Stimulated activated CD4-positive, alpha-beta T cell treated with anti-CD3 and anti-CD28 coated beads, Interleukin-12 subunit alpha, Interleukin-12 subunit beta, amount 100 ng/mL, for 48 hours (primary cell): ENCODE data around the gene VSTM4.

Source experiments
- DNase-seq, 3 donors: peaks; one replicate each; pipeline ENCODE4 v3.0.0-alpha.2; 2020; ENCODE audit warnings: low read depth in 2 of 3, low spot score in 1 of 3

VSTM4 gene

DNA sequence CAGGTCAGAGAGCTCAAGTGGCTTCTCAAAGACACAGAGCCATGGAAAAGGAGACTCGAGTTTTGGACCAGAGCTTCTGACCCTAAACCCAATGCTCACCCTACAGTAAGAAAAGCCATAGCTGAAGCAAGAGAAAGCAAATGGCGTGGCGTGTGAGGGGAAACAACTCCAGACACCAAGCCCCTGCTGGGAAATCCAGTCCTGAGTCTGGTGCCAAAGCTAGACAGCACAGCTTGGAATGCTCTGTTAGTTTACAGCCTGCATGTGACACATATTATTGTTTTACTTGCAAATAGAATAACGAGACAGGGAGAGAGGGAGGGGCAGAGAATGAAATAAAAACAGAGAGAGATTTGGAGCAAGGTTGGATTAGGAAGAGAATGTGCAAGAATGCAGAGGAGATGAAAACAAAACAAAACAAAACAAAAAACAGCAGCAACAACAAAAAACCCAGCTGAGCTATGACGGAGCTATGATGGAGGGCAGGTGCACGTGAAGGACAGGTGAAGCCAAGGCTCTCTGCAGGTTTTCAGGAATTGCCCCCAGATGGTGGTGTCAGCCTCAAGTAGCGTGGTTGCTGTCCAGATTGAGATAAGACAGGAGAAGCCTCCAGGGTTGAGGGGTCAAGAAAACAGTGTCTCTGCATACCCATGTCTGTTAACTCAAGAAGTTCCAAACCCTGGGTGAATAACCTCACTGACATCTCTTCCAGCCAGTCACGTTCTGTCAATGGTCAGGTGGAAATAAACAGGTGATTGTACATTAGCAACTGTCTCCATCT, 105.9 kb downstream of the VSTM4 start:
- DNase-seq = no peak

DNA sequence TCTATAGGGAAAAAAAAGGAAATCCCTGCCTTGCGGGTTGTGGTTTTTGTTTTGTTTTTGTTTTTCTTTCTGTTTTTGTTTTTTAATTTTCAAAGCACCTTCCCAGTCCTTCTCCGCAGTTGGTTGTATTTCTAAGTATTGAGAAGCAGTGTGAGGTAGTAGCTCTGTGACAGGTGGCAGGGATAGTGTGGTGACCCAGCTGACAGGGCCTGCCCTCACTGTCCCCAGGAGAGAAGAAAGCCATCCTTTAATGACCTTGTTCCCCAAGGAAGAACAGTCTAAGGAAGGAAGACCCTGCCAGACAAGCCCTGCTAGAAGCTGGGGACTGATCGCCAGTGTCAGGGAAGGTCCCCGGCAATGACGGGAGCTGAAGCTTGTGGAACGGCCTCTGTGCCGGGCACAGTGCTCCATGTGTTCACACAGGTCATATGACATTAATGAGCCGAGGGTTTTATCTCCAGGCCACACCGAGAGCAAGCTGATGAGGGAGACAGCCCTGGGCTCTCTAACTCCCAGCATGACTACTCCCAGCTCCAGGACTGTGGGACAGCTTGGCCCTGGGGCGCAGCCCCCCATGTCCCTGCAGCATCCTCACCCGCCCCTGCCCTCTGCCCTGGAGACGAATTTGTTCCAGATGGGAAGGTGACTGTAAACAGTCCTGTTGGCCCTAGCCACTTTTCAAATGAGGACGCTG, 106.7 kb downstream of the VSTM4 start:
- no peak for DNase-seq

DNA sequence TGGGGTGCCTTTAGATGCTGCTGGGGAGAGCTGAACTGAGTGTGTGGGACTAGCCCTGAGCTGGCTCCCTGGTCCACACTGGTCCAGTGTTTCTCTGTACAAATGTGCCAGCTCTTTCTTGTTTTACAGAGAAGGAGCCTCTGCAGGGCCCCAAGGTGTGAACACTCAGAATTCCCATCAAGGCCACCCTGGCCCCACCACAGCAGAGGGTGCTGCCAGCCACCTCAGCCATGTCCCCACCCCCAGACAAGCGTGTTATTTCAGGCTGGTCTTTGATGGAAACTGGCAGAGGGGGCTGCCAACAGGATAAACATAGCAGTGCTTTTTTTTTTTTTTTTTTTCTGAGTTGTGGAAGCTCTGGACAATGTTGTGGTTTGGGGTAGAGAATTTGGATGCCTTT, 107.2 kb downstream of the VSTM4 start:
- no peak for DNase-seq

DNA sequence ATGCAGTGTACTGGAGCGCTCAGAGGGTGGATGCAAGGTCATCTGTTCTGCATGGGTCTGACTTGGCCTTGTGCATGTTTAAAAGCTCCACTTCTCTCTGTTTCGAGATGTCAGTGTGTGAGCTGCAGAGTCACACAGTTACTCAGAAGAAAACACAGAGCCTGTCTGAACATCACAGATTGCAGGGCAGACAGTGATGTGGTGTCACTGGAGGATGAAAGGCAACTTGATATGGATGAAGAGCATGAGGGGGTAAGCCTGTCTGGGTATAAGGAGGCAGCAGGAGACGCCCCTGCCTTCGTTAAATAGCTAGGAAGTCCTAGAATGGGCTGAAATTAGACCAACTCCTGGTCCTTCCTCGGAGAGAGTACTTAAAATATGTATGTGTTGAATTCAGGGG, 108.2 kb downstream of the VSTM4 start:
- no peak for DNase-seq

DNA sequence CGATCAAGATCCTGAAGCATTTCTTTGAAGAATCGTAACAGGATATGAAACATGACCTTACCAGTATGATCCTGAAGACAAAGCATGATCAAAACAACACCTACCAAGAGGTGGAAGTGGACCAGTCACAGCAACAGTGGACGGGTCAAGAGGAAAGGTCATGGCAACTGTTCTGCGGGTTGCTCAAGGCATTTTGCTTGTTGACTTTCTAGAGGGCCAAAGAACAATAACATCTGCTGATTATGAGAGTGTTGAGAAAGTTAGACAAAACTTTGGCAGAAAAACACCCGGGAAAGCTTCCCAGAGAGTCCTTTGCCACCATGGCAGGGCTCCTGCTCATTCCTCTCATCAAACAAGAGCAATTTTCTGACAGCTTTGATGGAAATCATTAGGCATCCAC, 110.1 kb downstream of the VSTM4 start:
- no peak for DNase-seq

DNA sequence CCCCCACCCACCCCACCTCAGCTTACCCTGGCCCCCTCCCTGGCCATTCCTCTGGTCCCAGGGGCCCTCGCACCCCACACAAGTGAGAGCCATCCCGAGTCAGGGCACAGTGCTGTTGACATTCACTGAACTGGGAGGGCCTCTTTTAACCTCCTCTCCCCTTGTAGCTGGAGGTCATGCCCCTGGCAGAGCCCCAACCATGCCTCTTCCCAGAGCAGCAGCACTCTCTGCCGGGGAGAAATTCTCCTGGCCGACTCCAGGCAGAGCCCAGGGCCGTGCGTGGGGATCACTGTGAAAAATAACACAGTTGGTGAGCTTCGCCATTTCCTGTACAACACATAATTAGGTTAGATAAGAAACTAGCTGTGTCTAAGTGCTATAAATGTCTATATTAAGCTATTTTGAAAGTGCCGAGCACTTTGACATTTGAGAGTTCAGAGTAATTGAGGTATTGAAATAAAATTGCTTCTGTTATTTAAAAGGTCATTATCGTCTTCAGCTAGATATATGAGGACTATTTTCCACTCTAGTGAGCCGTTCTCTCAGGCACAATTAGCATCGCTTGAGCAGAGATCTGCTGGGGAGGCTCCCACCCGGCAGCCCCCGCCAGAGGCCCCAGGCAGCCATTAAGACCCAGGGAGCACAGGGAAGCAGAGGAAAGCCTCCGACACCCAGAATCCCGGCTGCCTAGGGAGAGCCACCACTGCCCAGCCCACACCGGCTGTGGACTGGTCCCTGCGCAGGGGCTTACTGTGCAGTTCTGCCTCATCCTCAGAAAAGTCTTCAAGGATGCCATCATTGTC, 113.3 kb downstream of the VSTM4 start:
- DNase-seq = no peak

DNA sequence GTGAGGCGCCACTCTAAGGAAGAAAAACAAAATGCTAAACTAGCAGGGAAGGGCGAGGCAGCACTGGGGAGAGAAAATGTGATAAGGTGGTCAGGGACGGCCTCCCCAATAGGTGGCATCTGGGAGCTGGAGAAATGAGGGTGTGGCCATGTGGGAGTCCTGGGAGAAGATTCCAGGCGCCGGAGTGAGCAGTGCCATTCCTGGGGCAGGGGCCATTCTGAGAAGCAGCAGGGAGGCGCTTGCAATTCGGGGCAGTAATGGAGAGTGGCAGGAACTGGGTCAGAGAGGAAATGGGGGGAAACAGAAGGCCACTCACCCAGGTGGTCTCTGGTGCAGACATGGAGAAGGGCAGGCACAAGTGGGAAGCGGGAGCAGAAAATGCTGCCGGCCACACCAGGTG, 113.9 kb downstream of the VSTM4 start:
- DNase-seq = no peak

DNA sequence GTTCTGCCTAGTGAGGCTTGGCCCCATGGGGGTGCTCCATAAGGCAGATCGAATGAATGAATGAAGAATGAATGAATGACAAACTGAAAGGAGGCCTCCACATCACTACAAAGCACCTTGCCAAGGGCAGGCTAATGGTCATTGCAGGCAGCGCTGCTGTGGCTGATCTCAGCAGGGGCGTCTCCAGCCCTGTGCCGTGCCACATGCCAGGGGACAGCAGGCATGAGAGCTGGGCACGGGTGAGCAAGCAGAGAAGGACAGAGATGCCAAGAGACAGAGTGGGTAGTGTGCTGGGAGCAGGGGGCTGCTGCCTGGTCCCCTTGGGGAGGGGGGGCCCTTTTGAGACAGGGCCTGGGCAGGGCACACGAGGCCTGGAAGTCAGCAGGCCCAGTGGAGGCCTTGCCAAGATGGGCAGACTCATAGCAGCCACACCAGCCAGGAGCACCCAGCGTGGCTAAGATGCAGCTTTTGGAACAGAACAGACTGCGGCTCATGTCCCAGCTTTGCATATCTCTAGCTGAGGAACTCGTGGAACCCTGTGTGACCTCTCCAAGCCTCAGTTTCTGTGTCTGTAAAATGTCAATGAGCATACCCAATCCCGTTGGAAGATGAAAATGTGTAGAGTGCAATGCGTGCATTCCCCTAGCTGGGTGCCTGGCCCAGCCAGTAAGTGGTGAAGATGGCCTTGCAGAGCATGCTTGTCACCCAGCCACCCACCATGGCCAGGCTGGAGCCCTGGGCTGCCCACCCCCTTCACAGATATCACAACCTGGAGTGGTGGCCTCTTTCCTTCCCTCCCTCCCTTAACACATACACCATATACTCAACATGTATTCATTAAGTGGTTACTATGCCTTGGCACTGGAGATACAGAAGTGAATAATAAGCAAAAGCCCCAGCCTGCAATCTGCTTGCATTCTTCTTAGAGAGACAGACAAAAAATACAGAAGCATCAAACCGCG, 114.6 kb downstream of the VSTM4 start:
- DNase-seq = no peak

DNA sequence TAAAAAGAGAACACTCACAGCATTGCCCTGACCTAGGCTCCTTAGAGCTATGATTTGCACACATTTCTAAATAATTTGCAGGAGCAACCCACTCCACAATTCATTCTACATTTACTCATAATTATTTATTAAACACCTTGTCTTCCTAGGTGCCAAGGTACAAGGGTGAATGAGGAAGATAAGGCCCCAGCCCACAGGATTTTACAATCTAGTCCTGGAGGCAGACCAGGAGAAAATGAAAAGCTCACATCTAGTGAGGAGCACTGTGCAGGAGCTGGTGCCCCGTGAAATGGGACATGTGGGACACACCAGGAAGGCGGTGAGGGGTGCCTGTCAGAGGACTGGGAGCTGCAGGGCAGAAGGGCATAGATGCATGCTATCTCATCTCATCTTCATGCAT, 116.0 kb downstream of the VSTM4 start:
- DNase-seq = no peak

DNA sequence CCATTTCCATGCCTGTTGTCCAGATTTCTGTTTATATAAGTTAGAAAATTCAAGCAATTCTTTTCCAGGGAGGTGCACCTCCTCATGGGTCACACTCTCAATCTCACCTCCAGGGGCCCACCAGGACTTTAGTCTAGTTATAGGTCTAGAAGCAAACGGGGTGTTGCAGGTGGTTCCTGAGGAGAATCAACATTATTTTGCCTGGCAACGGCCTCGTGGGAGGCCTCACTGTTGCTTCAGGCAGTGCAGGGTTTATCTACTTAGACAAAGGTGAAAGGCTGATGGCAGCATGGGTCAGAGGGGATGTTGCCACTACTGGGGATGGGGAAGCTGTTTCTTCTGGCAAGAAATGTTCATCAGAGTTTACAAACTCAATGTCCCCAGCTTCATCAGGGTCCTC, 119.0 kb downstream of the VSTM4 start:
- no peak for DNase-seq

DNA sequence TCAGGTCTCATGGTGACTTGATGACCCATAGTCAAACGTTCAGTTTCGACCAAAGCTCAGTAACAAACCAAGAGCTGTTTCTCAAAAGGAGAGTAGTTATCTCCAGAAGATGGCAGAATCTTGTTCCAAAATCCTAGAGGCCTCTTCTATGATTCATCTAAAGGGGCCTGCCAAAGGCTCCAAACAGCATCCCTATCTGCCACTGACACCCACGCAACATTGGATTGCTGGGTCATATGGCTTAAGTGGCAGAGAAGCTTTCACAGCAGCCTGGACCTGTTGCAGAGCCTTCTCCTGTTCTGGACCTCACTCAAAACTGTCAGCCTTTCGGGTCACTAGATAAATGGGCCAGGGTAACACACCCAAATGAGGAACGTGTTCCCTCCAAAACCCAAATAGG, 121.7 kb downstream of the VSTM4 start:
- DNase-seq = no peak

DNA sequence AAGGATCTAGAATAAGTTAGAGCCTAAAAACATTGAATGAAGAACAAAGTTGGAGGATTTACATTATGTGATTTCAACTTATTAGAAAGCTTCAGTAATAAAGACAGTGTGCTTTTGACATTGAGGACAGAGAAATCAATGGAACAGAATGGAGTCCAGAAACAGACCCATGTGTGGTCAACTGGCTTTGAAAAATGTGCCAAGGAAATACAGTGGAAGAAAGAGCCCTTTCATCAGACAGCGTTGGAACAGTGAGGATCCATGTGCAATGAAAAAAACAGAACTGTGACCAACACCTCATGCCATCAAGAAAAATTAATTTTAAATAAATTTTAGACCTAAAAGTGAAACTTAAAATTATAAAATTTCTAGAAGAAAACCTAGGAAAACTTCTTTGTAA, 125.1 kb downstream of the VSTM4 start:
- DNase-seq = no peak

DNA sequence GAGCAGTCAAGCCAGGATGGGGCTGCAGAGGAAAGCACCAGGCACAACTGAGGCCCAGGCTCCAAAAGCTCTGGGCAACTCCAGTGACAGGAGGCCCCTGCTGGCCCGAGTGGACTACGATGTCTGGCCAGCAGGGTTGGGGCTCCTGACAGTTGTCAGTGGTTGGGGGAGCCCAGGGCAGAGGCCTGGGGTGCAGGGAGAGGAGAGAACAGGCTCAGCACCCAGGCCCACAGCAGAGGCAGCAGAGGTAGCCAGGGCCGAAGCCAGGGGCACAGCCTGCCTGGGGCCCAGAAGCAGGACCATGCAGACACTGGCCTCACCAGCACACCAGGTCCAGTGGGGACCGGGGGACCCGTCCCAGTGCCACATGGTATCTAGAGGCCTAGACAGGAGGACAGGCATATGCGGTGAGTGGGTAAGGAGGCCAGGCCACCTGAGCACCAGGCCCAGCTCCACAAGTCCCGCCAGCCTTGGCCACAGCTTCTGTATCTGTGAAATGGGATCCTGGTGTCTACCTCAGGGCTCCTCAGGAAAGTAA, 129.6 kb downstream of the VSTM4 start:
- no peak for DNase-seq

DNA sequence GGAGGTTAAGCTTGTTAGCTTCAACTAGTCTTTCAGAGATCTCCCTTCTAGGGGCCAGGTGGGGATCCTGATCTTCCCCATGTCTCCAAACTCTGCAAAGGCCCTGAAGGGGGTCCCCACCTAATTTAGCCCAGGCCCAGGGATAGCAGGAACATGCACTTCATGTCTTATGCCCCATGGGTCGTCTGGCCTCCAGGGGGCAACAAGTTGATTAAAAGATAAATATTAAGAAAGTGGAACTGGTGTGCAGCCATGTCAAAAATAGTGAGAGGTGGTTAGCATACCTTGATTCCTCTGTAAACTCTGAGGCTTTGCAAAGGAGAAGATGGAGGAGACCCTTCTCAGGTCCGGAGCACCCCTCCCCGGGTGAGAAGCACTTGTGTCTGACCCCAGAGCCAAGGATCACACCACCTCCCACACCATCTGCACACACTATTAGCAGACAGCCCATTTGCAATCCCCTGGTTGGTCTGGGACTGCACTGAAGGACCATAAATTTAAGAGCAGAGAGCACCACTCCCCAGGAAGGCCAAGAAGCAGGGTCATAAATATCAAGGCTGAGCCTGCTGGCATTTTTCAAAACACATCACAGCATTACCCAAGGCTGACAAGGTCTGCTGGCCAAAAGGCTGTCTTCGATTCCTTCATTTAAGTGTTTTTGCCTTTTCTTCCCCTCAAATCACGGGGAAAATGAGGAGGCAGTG, 131.5 kb downstream of the VSTM4 start:
- no peak for DNase-seq

DNA sequence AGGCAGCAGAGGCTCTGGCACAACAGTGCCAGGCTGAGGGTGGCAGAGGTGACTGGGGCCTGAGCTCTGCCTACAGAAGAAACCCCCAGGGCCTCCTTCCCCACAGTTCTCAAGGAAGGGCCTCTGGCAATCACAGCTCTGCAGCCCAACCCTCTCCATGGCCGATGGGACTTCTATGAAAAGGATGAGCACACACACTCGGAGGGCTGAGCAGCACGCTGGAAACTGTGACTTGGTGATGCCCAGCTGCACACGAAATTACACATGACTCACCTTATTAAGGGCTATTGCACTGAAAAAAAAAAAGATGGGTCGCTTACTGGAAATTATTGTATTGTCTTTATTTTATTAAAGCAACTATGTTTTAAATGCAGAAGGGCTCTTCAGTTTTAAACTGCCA, 132.7 kb downstream of the VSTM4 start:
- DNase-seq = no peak

DNA sequence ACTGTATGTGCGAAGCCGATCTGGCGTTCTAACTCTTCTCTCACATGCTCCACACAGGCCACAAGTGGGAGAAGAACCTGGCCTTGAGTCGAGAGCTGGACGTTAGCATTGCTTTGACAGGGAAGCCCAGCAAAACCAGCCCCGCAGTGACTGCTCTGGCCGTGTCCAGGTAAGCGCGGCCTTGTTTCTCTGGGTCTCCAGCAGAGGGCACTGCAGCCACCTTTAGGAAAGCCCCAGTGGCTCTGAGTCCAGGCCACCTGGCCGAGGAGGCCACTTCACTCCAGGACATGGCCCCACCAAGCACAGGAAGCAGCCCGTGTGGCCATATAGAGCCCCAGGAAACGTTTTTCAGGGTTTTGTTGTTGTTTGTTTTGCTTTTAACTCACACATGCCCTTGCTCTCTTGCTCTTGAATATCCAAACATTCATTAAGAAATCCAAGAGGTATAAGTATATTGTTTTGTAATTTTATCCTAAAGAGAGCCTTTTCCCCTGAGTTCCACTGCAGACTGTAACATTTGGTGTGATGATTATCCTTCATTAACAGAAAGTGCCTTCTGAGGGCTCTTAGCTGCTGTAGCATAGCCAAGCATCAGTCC, 133.9 kb downstream of the VSTM4 start:
- peak in 2 of 3 donors; percentile 24 to 37 for DNase-seq

DNA sequence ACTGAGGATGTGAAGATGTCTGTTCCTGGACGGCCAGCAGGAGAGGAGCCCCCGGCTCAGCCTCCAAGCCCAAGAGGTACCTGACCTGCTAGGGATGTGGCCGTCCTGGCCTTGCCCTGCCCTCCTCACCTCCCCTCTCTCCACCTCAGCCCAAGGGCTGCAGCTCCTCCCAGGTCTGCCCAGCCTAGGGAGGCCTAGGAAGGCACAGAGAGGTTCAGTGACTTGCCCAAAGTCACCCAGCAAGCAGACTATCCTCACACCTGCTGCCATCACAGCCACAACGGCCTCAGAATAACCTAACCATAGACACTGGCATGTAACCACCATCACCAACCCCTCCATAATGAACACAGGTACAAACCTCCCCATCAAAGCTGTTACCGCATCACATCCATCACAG, 137.0 kb downstream of the VSTM4 start:
- DNase-seq = no peak

DNA sequence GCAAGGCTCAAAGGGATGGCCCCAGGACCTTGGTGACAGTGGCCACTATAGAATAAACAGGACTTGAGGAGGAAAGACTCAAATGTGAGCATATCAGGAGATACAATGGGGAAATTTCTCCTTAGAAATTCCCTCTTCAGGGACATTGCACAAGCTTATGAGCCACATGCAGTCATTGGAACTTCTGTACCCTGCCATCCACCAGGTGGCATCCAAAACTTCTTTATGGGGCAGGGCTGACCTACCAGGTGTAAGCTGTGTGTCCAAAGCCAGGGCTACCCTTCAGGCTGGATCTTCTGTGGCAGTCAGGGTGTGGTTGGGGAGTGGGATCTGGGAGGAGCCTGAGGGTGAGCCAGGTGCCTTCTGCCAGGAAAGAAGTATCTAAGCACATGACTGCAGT, 139.1 kb downstream of the VSTM4 start:
- peak in 1 of 3 donors; percentile 2 for DNase-seq

DNA sequence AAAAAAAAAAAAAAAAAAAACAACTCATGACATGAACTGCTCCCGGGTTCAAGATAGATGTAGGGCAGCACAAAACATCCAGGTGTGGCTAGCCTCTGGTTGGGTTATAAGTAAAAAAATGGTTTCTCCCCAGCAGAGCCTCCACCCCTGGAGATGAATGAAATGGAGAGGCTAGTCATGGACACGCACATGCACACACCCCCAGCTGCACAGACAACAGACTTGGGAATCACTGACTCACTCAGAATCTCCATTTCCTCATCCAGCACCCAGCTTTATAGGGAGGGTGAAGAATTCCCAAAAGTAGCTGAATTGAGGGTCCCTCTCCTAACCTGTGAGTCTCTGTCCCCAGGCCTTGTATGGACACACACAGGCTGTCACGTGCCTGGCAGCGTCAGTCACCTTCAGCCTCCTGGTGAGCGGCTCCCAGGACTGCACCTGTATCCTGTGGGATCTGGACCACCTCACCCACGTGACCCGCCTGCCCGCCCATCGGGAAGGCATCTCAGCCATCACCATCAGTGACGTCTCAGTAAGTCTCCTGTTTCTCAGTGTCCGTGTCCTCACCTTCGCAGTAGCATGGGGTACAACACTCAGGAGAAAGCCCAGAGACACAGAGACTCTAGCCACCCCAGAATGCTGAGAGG, 140.7 kb downstream of the VSTM4 start:
- DNase-seq = no peak
